ENCODE measurements around the gene CLSTN1. TPM values are rescaled to one million over a fixed set of nuclear protein-coding genes. Genes with fewer than 3 reads are reported as not detected.

CLSTN1 gene
- total RNA-seq, 1 experiment from 2014 or later: 106 TPM

DNA sequence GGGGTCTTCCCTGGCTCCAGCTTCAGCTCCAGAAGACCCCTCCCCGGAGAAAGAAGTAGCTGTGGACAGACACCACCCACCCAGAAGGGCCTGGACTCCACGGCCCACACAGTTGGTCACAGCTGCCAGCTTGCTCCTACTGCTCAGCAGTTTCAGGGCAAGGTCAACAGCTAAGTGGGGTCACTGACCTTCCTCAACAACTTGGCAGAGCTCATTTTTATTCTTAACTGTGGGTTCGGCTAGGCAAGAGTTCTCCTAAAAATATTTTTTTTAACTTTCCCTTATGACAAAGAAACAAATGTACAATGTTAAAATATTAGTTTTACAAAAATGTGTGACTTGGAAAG lies 44.5 kb upstream of the CLSTN1 start:
- no peak overlapping the region for H3K27ac Mint-ChIP-seq (ENCODE audit: low read depth, unreplicated experiment)
- peaks cover 7% of the 10 kb centered on the region for H3K4me1 Mint-ChIP-seq (ENCODE audit: insufficient read depth, unreplicated experiment)
- no peak overlapping the region for H3K4me3 Mint-ChIP-seq (ENCODE audit: unreplicated experiment)
- intact Hi-C loops (cut with micrococcal nuclease): loop anchor here (5.0 kb wide), 1 partner anchor 559 kb away; no protein-coding TSS in a partner anchor
- no TSS peak for BruUV-seq (replicated peaks)
- CTCF ChIA-PET: interaction anchor here (0.6 to 12.6 kb wide), 34 partner anchors 9 to 275 kb away, joined by 3 to 190 read pairs (median 4); partner anchors contain the start of gene CTNNBIP1
- no peaks in the 10 kb centered on the region for H3K9me3 Mint-ChIP-seq (ENCODE audit: unreplicated experiment)
- TF ChIP-seq, protein P1, sequence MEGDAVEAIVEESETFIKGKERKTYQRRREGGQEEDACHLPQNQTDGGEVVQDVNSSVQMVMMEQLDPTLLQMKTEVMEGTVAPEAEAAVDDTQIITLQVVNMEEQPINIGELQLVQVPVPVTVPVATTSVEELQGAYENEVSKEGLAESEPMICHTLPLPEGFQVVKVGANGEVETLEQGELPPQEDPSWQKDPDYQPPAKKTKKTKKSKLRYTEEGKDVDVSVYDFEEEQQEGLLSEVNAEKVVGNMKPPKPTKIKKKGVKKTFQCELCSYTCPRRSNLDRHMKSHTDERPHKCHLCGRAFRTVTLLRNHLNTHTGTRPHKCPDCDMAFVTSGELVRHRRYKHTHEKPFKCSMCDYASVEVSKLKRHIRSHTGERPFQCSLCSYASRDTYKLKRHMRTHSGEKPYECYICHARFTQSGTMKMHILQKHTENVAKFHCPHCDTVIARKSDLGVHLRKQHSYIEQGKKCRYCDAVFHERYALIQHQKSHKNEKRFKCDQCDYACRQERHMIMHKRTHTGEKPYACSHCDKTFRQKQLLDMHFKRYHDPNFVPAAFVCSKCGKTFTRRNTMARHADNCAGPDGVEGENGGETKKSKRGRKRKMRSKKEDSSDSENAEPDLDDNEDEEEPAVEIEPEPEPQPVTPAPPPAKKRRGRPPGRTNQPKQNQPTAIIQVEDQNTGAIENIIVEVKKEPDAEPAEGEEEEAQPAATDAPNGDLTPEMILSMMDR (IDR thresholded peaks at IDR 0.05; ENCODE audit: unreplicated experiment): no peak
- POLR2A ChIA-PET: interaction anchor here (0.6 to 2.3 kb wide), 7 partner anchors 51 to 329 kb away, joined by 3 to 11 read pairs (median 3); partner anchors contain the start of genes LZIC, NMNAT1 and SLC25A33
- no peak for DNase-seq (ENCODE audit: unreplicated experiment)
- H3K36me3 Mint-ChIP-seq (ENCODE audit: insufficient read depth, unreplicated experiment): peaks cover 20% of the 10 kb centered on the region
- H3K27me3 Mint-ChIP-seq (ENCODE audit: insufficient read depth, unreplicated experiment): no peaks in the 10 kb centered on the region

DNA sequence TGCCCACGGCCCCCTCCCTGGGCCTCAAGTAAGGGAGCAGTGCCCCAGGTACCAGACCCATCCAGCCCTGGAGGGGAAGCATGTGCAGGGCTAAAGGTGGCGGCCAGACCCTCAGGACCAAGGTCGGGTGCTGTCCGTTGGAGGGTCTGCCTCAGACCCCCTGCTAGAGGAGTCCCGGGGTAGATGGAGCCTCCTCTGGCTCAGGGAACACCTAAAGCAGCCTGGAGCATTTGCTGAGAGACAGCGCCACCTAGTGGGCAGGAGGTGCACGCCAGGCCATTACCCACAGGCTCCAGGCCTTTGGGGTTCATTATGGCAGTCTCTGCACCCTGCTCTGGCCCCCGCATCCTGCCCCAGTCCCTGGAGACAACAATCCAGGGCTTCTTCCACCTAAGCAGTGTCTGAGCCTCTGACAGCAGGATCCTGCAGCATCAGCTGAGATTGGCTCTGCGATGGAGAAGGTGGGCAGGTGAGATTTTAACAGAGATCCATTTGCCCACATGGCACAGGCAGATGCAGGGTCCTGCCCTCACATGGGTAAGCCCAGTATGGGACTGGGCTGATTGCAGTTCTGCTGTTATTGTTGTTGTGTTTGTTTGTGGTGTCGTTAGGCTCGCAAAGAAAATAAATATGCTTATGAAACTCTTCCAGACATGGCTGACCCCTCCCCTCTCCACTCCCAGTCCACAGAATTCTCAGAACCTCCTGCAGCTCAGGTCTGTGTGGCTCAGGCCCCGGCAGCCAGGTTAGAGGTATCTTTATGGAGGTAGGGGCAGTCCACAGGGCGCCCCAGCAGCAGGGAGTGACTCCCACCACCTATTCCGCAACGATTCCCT lies 43.9 kb upstream of the CLSTN1 start:
- no peak overlapping the region for H3K4me3 Mint-ChIP-seq (ENCODE audit: unreplicated experiment)

DNA sequence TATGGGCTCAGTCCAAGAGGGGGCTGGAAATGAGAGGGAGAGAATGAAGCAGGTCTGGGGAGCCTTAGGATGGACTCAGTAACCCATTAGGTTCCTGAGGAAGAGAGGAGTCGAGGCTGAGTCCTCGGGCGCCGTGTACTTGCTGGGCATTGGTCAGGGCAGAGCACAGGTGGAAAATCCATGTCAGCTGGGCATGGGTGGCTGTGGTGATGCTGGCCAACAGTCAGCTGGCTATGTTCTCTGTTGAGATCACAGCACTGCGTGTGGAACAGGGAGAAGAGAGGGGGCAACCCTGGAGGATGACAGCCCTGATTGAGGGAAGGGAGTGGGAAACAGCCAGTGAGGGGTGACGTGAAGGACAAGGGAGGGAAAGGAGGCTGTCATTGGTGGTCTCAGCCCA lies 43.1 kb upstream of the CLSTN1 start:
- ChIA-PET CTCF (interaction anchor here (0.6 to 12.6 kb wide), 15 partner anchors 11 to 585 kb away, joined by 3 to 190 read pairs (median 3); no protein-coding TSS in a partner anchor), POLR2A (interaction anchor here (0.7 kb wide), 1 partner anchor 27 kb away, joined by 3 read pairs; no protein-coding TSS in a partner anchor)
- peaks cover 7% of the 10 kb centered on the region for H3K4me1 Mint-ChIP-seq (ENCODE audit: insufficient read depth, unreplicated experiment)

More for the DNA sequence above, 43.9 kb upstream of the CLSTN1 start:
- POLR2A ChIA-PET: interaction anchor here (0.7 to 2.3 kb wide), 5 partner anchors 50 to 329 kb away, joined by 3 to 11 read pairs (median 3); partner anchors contain the start of genes LZIC, NMNAT1 and SLC25A33
- peaks cover 20% of the 10 kb centered on the region for H3K36me3 Mint-ChIP-seq (ENCODE audit: insufficient read depth, unreplicated experiment)
- TF ChIP-seq, protein P1 (IDR thresholded peaks at IDR 0.05; ENCODE audit: unreplicated experiment): peak; percentile 93
- no TSS peak for BruUV-seq (replicated peaks)
- intact Hi-C loops (cut with micrococcal nuclease): loop anchor here (1.0 to 5.0 kb wide), 4 partner anchors 45 to 560 kb away; partner anchors contain the start of gene CLSTN1
- DNase-seq (ENCODE audit: unreplicated experiment): peak; percentile 79
- H3K4me1 Mint-ChIP-seq (ENCODE audit: insufficient read depth, unreplicated experiment): peaks cover 7% of the 10 kb centered on the region
- no peak overlapping the region for H3K27ac Mint-ChIP-seq (ENCODE audit: low read depth, unreplicated experiment)
- H3K9me3 Mint-ChIP-seq (ENCODE audit: unreplicated experiment): no peaks in the 10 kb centered on the region
- CTCF ChIA-PET: interaction anchor here (0.6 to 12.6 kb wide), 33 partner anchors 8 to 275 kb away, joined by 3 to 190 read pairs (median 4); partner anchors contain the start of gene CTNNBIP1
- no peaks in the 10 kb centered on the region for H3K27me3 Mint-ChIP-seq (ENCODE audit: insufficient read depth, unreplicated experiment)

More for the DNA sequence above, 43.1 kb upstream of the CLSTN1 start:
- TF ChIP-seq, protein P1 (IDR thresholded peaks at IDR 0.05; ENCODE audit: unreplicated experiment): no peak
- no peak overlapping the region for H3K27ac Mint-ChIP-seq (ENCODE audit: low read depth, unreplicated experiment)
- no TSS peak for BruUV-seq (replicated peaks)
- peaks cover 16% of the 10 kb centered on the region for H3K36me3 Mint-ChIP-seq (ENCODE audit: insufficient read depth, unreplicated experiment)
- H3K9me3 Mint-ChIP-seq (ENCODE audit: unreplicated experiment): no peaks in the 10 kb centered on the region
- no peak overlapping the region for H3K4me3 Mint-ChIP-seq (ENCODE audit: unreplicated experiment)
- no peaks in the 10 kb centered on the region for H3K27me3 Mint-ChIP-seq (ENCODE audit: insufficient read depth, unreplicated experiment)
- no peak for DNase-seq (ENCODE audit: unreplicated experiment)
- intact Hi-C loops (cut with micrococcal nuclease): loop anchor here (1.0 to 5.0 kb wide), 4 partner anchors 44 to 560 kb away; partner anchors contain the start of gene CLSTN1

All from MCF 10A (cell line).